GM10248 (cell line): ENCODE data around the gene ZNF738.
"Not testable (repeated sequence)": the region's sequence is repeated elsewhere in the genome, so short reads cannot be mapped to it uniquely, and the experiment has no call there.

Experiments used
- CTCF ChIA-PET: fragments of 300-600 bp; sonication (Branson Sonifier 250); formaldehyde crosslinking; extraction: SDS; loops from one replicate; lab custom pipeline; 2021; ENCODE audit warnings: antibody characterized with exemption; lab: Yijun Ruan, JAX
- POLR2A ChIA-PET: fragments of 350-650 bp; sonication (Branson Sonifier 250); formaldehyde crosslinking; extraction: SDS; loops from one replicate; lab custom pipeline; 2020; ENCODE audit warnings: antibody characterized with exemption; lab: Yijun Ruan, JAX
- DNase-seq: peaks from one replicate; pipeline ENCODE4 v3.0.0; 2012; ENCODE audit errors: extremely low spot score
- TF ChIP-seq, protein P1 (sequence below): IDR thresholded peaks from 2 replicates; pipeline ENCODE4 v1.5.1; 2012; ENCODE audit warnings: mild to moderate bottlenecking, low read depth; ENCODE audit errors: extremely low read depth, missing control alignments, control extremely low read depth

Gene ZNF738

DNA sequence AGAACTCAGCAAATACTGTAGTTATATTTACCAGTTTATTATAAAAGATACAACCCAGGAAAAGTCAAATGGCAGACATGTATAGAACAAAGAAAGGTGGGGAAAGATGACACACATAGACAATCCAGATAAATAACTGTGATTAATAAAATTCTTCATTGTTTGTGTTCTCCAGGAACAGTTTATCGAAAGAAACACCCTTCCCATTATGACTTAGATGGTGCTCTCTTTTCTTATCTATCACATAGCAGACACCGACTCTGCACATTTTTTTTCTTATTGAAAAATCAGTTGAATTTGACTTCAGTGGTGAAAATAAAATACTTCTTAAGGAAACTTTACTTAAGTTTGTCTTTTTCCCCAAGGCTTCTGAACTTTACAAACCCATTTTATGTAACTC lies 35.8 kb upstream of the ZNF738 start:
- TF ChIP-seq, protein P1, sequence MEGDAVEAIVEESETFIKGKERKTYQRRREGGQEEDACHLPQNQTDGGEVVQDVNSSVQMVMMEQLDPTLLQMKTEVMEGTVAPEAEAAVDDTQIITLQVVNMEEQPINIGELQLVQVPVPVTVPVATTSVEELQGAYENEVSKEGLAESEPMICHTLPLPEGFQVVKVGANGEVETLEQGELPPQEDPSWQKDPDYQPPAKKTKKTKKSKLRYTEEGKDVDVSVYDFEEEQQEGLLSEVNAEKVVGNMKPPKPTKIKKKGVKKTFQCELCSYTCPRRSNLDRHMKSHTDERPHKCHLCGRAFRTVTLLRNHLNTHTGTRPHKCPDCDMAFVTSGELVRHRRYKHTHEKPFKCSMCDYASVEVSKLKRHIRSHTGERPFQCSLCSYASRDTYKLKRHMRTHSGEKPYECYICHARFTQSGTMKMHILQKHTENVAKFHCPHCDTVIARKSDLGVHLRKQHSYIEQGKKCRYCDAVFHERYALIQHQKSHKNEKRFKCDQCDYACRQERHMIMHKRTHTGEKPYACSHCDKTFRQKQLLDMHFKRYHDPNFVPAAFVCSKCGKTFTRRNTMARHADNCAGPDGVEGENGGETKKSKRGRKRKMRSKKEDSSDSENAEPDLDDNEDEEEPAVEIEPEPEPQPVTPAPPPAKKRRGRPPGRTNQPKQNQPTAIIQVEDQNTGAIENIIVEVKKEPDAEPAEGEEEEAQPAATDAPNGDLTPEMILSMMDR: no peak
- DNase-seq: no peak
- CTCF ChIA-PET: interaction anchor here (1.4 kb wide), 1 partner anchor 79 kb away, joined by 3 read pairs; no protein-coding TSS in a partner anchor
- POLR2A ChIA-PET: interaction anchor here (0.7 kb wide), 1 partner anchor 74 kb away, joined by 3 read pairs; the partner anchor contains the start of gene ZNF493

- no peak for DNase-seq
- ChIA-PET POLR2A (no interaction called here), CTCF (no interaction called here)
- TF ChIP-seq, protein P1: no peak
These were observed 32.6 kb upstream of the ZNF738 start for GRCh38 chr19:21326169-21326568.

- ChIA-PET POLR2A (no interaction called here), CTCF (interaction anchor here (0.9 to 2.0 kb wide), 5 partner anchors 10 to 177 kb away, joined by 3 to 4 read pairs (median 4); partner anchors contain the start of gene ZNF429)
- DNase-seq: peak; percentile 6
- TF ChIP-seq, protein P1: no peak
These were observed 30.4 kb upstream of the ZNF738 start for GRCh38 chr19:21328406-21328805.

GRCh38 chr19:21328885-21329605 lies 29.8 kb upstream of the ZNF738 start, which contains the start of gene ZNF708:
Gene ZNF708, minus strand, starts transcription at chr19:21329410. Its CDS starts 198 bp downstream, at chr19:21329212.
- DNase-seq: peak; percentile 91
- CTCF ChIA-PET: interaction anchor here (0.9 to 2.0 kb wide), 5 partner anchors 11 to 176 kb away, joined by 3 to 4 read pairs (median 4); partner anchors contain the start of gene ZNF429
- POLR2A ChIA-PET: interaction anchor here (0.8 kb wide), 1 partner anchor 553 kb away, joined by 3 read pairs; the partner anchor contains the start of gene ZNF66
- TF ChIP-seq, protein P1: no peak

GRCh38 chr19:21335721-21336120 lies 23.1 kb upstream of the ZNF738 start:
- TF ChIP-seq, protein P1: no peak
- no peak for DNase-seq
- CTCF ChIA-PET: no interaction called here
- POLR2A ChIA-PET: no interaction called here

DNA sequence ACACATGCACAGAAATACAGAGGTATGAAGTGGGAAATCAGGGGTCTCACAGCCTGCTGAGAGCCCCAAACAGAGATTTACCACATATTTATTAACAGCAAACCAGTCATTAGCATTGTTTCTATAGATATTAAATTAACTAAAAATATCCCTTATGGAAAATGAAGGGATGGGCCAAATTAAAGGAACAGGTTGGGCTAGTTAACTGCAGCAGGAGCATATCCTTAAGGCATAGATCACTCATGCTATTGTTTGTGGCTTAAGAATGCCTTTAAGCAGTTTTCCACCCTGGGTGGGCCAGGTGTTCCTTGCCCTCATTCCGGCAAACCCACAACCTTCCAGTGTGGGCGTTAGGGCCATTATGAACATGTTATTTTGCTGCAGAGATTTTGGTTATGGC lies 14.0 kb upstream of the ZNF738 start:
- CTCF ChIA-PET, POLR2A ChIA-PET, DNase-seq: not testable (repeated sequence)

GRCh38 chr19:21352830-21353229 lies 6.0 kb upstream of the ZNF738 start:
- TF ChIP-seq, protein P1: no peak
- CTCF ChIA-PET: no interaction called here
- POLR2A ChIA-PET: no interaction called here
- DNase-seq: no peak
